Measurements from ENCODE around the gene BICC1. TPM values are rescaled to one million over a fixed set of nuclear protein-coding genes. Genes with fewer than 3 reads are reported as not detected.

BICC1 gene
- total RNA-seq, 2 donors from 2014 or later = 35.3 to 42.0 TPM

- intact Hi-C loops (cut with DNase I) = no loop called here
- H3K36me3 ChIP-seq (replicated peaks in 1 of 2; ENCODE audit: insufficient read depth in 1 of 2, low read depth in 2 of 2) = no peaks in the 10 kb centered on the region
- H3K27ac ChIP-seq = no peak overlapping the region
- H3K9me3 ChIP-seq = no peaks in the 10 kb centered on the region
- peaks cover 13% of the 10 kb centered on the region for H3K4me1 ChIP-seq
- H3K4me3 ChIP-seq = no peak overlapping the region
- DNase-seq (no peak), ATAC-seq (no peak)
- 57 to 76% methylated on average over 2 of the region's 2 CpGs for WGBS, 2 donors
- TF ChIP-seq CTCF (IDR thresholded peaks at IDR 0.05) = no peak
- no peak for TF ChIP-seq POLR2A (IDR thresholded peaks at IDR 0.05)
- H3K27me3 ChIP-seq = no peaks in the 10 kb centered on the region
Measured at GRCh38 chr10:58859526-58859925, 346.9 kb downstream of the BICC1 start.

GRCh38 chr10:58867683-58868082 is 355.0 kb downstream of the BICC1 start:
- no peak for ATAC-seq
- no peaks in the 10 kb centered on the region for H3K4me1 ChIP-seq
- no peak for DNase-seq
- no peaks in the 10 kb centered on the region for H3K36me3 ChIP-seq (replicated peaks in 1 of 2; ENCODE audit: insufficient read depth in 1 of 2, low read depth in 2 of 2)
- TF ChIP-seq POLR2A (IDR thresholded peaks at IDR 0.05) = no peak
- no peak for TF ChIP-seq CTCF (IDR thresholded peaks at IDR 0.05)
- no peak overlapping the region for H3K4me3 ChIP-seq
- H3K27me3 ChIP-seq = no peaks in the 10 kb centered on the region
- H3K9me3 ChIP-seq = no peaks in the 10 kb centered on the region
- H3K27ac ChIP-seq = no peak overlapping the region
- intact Hi-C loops (cut with DNase I) = no loop called here

- DNase-seq (no peak), ATAC-seq (no peak)
- Histone ChIP-seq H3K4me1 (no peaks in the 10 kb centered on the region), H3K4me3 (no peak overlapping the region), H3K27ac (no peak overlapping the region), H3K9me3 (no peaks in the 10 kb centered on the region), H3K27me3 (no peaks in the 10 kb centered on the region), H3K36me3 (replicated peaks in 1 of 2; ENCODE audit: insufficient read depth in 1 of 2, low read depth in 2 of 2) (no peaks in the 10 kb centered on the region)
- intact Hi-C loops (cut with DNase I) = no loop called here
- WGBS, 2 donors = 58 to 67% methylated on average over 8 of the region's 8 CpGs
- TF ChIP-seq POLR2A (IDR thresholded peaks at IDR 0.05) (no peak), CTCF (IDR thresholded peaks at IDR 0.05) (no peak)
Measured at GRCh38 chr10:58868736-58869435, 356.2 kb downstream of the BICC1 start.

GRCh38 chr10:58870070-58870469 is 357.4 kb downstream of the BICC1 start:
- Histone ChIP-seq H3K9me3 (no peaks in the 10 kb centered on the region), H3K4me3 (no peak overlapping the region), H3K4me1 (no peaks in the 10 kb centered on the region), H3K27ac (no peak overlapping the region), H3K36me3 (replicated peaks in 1 of 2; ENCODE audit: insufficient read depth in 1 of 2, low read depth in 2 of 2) (no peaks in the 10 kb centered on the region), H3K27me3 (no peaks in the 10 kb centered on the region)
- TF ChIP-seq CTCF (IDR thresholded peaks at IDR 0.05) (no peak), POLR2A (IDR thresholded peaks at IDR 0.05) (no peak)
- ATAC-seq (no peak), DNase-seq (no peak)
- intact Hi-C loops (cut with DNase I) = no loop called here
- WGBS, 2 donors = 69 to 74% methylated on average over 4 of the region's 4 CpGs

- Histone ChIP-seq H3K27ac (no peak overlapping the region), H3K9me3 (no peaks in the 10 kb centered on the region), H3K4me3 (no peak overlapping the region), H3K36me3 (replicated peaks in 1 of 2; ENCODE audit: insufficient read depth in 1 of 2, low read depth in 2 of 2) (no peaks in the 10 kb centered on the region), H3K4me1 (no peaks in the 10 kb centered on the region), H3K27me3 (no peaks in the 10 kb centered on the region)
- no peak for TF ChIP-seq CTCF (IDR thresholded peaks at IDR 0.05)
- TF ChIP-seq POLR2A (IDR thresholded peaks at IDR 0.05) = no peak
- WGBS, 2 donors = 31% methylated on average over 2 of the region's 2 CpGs
- intact Hi-C loops (cut with DNase I) = no loop called here
- DNase-seq = no peak
- ATAC-seq = no peak
Measured at GRCh38 chr10:58873161-58873560, 360.5 kb downstream of the BICC1 start.
